GM18868 (cell line): ENCODE measurements around the gene SUFU.
"Not testable (repeated sequence)": the region's sequence is repeated elsewhere in the genome, so short reads cannot be mapped to it uniquely, and the experiment has no call there.

Experiments
- ATAC-seq: cut with Tn5 transposase; IDR thresholded peaks from one replicate; pipeline ENCODE4 v1.9.1; 2021; ENCODE audit warnings: mild to moderate bottlenecking, moderate library complexity; ENCODE audit not compliant: unreplicated experiment

Gene SUFU

DNA sequence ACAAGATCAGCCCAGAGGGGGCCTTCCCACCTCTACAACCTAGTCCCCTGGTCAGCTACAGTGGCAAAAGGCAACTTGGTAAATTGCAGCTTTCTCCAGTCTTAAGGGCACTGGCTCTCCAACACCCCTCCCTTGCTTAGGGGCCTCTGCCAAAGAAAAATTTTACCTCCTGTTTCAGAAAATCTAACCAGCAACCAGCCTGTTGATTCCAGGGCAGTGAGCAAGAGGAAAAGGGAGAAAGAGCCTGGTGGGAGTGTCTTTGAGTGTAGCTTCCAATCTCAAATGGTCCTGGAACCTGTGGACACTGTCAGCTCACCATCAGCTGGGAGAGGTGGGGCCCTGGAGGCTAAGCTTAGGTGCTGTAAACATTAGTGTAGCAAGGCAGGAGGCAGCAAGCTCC is 24.1 kb upstream of the SUFU start:
- ATAC-seq = no peak

- no peak for ATAC-seq
Observed at GRCh38 chr10:102480396-102480795, 23.4 kb upstream of the SUFU start.

DNA sequence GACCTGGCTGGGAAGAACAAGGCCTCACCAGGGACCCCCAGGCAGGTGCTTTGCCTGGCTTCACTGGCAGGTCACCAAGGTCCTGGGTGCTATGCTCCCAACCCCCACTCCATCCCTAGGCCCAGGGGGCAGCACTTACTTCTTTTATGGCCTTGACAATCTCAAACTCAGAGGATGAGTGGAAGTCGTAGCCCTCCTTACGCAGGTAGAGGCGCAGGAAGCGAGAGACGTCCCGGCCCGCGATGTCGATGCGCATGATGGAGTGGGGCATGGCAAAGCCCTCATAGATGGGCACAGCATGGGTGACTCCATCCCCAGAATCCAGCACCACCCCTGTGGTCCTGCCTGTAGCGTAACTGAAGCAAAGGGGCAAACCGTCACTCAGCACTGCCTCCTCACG is 19.8 kb upstream of the SUFU start:
- ATAC-seq = no peak

DNA sequence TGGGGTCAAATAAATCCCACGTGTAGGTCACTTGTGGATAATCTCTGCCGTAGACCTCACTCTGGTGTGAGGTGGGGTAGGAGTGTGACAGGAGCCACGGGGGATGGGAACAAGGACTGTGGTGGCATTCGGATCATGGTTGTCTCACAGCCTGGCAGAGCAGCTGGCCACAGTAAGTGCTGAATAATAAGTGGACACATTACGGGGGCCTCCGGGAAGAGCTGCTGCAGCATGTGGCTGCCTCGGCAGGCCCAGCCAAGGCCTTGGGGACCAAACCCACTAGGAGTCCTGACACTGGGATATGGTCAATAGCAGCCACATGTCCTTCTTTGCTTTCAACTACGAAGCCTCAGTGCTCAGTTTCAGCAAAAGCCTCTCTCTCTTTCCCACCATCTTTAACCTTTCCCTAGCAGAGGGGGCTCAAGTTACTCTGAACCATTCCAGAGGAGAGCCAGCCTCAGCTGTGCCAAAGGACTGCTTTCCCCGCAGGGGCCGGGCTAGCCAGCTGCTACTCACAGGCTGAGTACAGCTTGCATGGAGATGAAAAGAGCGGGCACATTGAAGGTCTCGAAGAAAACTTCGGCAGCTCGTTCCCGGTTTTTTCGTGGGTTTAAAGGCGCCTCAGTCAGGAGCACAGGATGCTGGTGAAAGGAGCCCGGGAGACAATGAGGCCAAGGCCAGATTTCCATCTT is 18.5 kb upstream of the SUFU start:
- ATAC-seq = no peak

DNA sequence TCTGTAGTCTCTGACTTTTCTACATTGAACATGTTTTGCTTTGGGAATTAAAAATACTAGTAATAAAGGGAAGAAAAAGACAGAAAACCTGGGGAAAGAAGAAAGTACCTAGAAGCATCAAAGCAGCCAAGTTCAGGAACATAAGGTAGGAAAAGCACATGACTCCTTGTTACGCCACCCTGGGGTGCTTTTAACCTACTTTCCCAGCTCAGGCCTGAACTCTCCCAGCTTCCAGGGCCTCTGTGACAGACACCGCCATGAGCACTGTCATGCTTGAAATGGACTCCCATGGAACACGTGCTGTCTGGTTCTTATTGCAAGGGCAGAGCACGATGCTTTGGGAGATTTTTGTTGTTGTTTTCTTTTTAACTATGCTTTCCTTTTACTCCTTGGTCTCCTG is 12.6 kb upstream of the SUFU start:
- no peak for ATAC-seq

- no peak for ATAC-seq
Observed at GRCh38 chr10:102492344-102492939, 11.3 kb upstream of the SUFU start.

- ATAC-seq = no peak
Observed at GRCh38 chr10:102492983-102493382, 10.8 kb upstream of the SUFU start.

DNA sequence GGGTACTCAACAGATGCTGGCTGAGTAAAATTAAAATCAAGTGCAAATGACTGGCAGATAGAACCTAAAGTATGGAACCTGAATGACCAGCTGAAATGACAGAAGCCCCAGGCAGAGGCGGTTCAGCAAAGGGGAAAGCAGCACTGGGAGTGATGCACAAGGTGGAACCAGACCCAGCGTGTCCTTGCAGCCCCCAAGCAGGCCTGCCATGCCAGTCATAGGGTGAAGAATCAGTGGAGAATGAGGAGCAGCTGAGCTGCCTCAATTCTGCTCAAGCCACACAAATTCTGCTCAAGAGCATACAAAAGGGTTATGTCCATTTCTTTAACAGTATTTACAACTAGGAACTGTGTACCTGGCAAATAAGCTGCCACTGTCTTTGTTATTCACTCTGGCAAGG is 10.0 kb upstream of the SUFU start:
- no peak for ATAC-seq

- ATAC-seq = no peak
Observed at GRCh38 chr10:102497545-102497944, 6.2 kb upstream of the SUFU start.

DNA sequence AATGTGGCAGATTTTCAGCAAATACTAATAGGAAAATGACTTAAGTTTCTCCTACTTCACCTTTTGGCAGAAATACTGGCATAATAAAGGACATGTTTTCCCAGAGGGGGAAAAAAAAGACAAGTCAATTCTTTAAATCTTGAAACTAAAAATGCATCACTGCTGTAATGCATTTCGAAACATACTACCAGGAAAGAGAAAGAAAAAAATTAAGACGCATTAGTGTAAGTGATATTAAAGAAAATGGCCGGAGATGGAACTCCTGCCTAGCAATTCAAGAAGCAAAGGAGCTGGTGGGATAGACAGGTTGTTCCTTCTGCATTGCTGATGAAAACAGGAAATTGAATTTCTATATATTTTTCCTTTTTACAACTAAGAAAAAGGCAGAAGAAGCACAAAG is 4.4 kb upstream of the SUFU start:
- ATAC-seq = no peak

- not testable (repeated sequence) for ATAC-seq
Observed at GRCh38 chr10:102500686-102501085, 3.1 kb upstream of the SUFU start.

- no peak for ATAC-seq
Observed at GRCh38 chr10:102501201-102502028, 2.4 kb upstream of the SUFU start.

DNA sequence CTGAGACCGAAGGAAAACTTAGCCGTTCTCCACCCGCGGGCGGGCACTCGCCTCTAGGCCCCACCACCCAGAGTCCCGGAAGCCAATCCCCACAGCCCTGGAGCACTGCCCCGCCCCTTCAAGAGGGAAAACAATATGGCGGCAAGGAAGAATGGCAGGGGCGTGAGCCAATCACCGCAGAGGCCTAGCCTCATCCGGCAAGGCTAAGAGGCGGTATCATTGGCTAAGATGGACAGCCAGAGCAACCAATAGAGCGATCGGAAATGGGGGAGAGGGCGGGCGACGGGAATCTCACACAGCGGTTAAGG is 1.8 kb upstream of the SUFU start:
- ATAC-seq = peak; percentile 79

DNA sequence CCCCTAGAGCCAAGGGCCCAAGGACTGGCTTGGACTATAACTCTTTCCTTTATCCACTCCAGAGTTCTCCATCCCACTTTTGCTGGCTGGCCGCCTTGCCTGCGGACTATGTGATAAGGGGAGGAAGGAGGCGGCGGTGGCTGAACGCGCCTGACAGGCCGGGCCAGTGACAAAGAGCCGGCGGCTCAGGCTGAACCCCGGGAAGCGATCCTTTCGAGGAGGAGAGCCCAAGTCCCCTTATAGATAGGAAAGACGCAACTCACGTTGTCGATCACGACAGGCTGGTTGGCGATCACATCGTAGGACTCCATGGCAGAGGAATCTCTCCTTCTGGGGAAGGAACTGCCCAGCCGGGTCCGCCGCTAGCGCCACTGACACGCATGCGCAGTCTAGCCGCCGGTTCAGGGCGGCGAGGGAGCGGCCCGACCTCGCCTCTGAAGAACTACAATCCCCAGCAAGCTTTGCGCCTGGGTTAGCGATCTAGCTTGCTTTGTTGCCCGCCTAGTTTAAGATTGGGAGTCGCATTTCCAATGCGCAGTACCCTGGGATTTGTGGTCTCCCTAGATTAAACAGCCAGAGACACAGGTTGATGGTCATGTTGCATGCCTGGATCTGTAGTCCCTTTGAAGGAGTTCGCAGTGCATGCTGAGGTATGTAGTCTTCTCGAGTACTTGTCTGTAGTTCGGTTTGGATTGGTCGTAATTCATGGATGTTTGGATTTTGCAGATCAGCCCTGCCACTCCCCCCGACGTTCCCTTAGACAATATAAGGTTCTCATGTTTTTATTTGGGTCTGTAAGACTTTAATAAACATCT is 1.2 kb upstream of the SUFU start, which contains the start of gene ACTR1A:
Gene ACTR1A, minus strand, starts transcription at position 376 of the 815 bp plus-strand sequence. Its CDS starts 65 bp downstream, at position 311.
- ATAC-seq = peak; percentile 39

- ATAC-seq = no peak
Observed at GRCh38 chr10:102504179-102504975, 605 bp downstream of the SUFU start.

DNA sequence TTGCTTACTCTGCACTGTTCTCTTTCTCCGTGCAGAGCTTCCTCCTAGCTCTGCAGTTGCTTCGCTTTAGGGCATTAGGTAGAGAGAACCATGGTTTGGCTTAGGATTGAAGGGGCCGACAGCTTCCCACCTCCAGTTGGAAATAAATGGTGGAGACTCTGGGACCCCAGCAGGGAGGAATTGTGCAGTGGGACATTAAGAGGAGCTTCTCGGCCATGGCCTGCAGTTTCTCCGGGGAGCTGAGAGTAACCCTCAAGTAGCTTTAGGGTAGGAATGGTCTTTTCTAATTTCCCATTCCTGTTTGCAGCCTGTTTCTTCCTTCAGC is 1.2 kb downstream of the SUFU start:
- ATAC-seq = no peak

GRCh38 chr10:102505462-102506115 is 1.8 kb downstream of the SUFU start:
- ATAC-seq = no peak

DNA sequence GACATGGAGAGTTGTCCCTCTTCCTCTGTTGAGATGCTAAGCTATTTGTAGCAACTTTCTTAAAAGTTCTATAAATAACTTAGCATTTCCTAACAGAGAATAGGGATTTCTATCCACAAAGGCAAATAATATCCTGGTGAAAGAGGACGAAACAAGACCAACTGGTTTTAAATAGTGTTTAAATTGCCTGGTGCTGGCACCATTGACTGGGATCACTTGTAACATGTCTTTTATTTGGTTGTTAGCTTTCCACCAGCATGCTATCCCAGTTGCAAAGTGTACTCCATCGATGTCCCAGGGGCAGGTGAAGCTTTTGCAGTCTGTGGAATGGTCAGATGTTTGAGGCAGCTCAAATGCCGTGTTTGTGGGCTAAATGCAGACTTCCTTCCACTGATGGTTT is 3.7 kb downstream of the SUFU start:
- no peak for ATAC-seq

- no peak for ATAC-seq
Observed at GRCh38 chr10:102508506-102508905, 4.7 kb downstream of the SUFU start.

GRCh38 chr10:102509387-102509786 is 5.6 kb downstream of the SUFU start:
- no peak for ATAC-seq
